ENCODE measurements around the gene SALL3.
"Not testable (repeated sequence)": the region's sequence is repeated elsewhere in the genome, so short reads cannot be mapped to it uniquely, and the experiment has no call there.

Gene SALL3

GRCh38 chr18:78979730-78980278, at the start of gene SALL3:
TSS of gene SALL3 (plus strand) at chr18:78979818. CDS start at chr18:78980275, 457 bp downstream.
- no peak for DNase-seq

GRCh38 chr18:78932281-78932680, 47.3 kb upstream of the SALL3 start:
- no peak for DNase-seq

GRCh38 chr18:78934003-78934402, 45.6 kb upstream of the SALL3 start:
- DNase-seq, result no peak

DNA sequence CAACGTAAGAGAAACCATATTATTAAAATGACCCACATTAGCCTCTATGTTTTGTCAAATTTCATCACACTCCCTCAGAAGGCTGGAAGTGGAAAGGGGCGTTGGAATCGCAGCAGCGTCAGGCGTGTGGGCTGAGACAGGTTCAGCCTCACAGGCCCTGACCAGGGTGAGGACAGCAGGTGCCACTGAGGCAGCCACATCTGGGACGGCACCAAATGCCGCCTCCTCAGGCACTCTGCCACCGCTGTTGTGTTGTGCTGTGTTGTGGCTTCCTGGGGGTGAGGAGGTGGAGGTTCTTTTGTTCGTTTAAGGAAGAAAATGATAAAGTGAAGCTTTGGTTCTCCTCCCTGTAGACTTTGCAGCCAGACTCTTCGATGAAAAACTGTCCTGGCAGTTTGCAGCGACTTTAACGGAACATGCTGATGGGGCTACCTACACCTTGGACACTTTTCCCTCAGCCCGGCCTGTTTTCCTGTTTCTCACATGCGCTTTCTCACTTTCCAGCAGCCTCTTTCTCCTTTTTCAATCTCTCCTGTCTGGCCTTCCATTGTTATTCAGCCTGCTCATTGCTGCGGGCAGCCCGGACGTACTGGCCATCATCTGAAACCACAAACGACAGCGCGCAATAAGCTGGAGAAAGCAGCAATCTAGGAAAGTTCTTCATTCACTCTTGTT, 44.9 kb upstream of the SALL3 start:
- DNase-seq, result no peak

DNA sequence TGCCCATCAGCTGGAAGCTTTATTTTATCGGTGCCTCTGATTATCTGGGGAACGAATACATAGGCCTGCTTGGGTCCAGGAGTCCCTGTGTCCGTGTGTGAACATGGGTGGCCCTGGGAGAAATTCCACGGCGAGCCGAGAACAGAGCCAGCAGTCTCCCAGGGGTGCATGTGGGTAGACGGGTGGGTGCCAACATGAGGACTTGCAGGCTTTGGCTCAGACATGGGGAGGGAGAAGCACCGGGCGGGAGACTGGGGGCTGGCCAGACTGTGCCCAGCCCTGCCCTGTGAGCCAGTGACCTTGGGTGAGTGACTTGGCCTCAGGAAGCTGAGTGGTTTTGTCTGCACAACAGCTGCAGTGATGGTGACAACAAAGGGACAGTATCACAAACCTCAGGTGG, 44.2 kb upstream of the SALL3 start:
- no peak for DNase-seq

- DNase-seq, result no peak
Observed at GRCh38 chr18:78936251-78937005, 43.2 kb upstream of the SALL3 start.

DNA sequence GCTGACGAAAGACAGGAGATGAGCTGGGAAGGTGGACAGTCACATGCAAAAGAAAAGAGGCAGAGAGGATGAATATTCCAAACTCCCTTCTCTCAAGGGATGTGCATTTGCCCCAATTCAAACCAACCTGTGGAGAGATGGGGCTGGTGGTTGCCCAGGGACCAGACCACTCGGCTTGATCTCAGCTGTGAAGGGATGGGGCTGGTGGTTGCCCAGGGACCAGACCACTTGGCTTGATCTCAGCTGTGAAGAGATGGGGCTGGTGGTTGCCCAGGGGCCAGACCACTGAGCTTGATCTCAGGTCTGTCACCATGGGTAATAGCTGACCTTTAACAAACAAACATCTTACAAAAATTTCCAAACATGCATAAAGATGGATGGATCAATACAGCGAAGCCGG, 42.5 kb upstream of the SALL3 start:
- DNase-seq, result no peak

GRCh38 chr18:78939105-78939504, 40.5 kb upstream of the SALL3 start:
- no peak for DNase-seq

GRCh38 chr18:78939734-78940494, 39.7 kb upstream of the SALL3 start:
- no peak for DNase-seq

DNA sequence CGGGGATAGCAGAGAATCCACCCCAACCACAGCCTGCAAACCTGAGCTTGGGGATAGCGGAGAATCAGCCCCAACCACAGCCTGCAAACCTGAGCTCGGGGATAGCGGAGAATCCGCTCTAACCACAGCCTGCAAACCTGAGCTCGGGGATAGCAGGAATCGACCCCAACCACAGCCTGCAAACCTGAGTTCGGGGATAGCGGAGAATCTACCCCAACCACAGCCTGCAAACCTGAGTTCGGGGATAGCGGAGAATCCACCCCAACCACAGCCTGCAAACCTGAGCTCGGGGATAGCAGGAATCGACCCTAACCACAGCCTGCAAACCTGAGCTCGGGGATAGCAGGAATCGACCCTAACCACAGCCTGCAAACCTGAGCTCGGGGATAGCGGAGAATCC, 37.4 kb upstream of the SALL3 start:
- DNase-seq, result not testable (repeated sequence)

DNA sequence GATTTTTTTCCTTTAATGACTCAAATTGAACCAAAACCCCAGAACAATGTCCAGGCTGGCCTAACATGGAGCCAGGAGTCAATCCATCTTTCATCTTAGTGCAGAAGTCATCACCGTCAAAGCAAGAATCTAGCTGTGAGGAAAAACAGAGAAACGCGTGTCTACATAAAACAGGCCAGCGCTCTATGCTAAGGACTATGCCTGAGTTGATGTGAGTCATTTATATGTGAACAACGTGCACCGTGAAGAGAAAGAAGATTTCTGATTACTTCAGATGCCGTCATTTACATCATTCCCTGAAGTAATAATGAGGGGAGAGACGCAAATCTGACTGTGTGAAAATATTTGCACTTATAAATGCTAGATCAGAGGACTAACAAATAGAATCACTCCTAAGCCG, 34.0 kb upstream of the SALL3 start:
- DNase-seq, result no peak

DNA sequence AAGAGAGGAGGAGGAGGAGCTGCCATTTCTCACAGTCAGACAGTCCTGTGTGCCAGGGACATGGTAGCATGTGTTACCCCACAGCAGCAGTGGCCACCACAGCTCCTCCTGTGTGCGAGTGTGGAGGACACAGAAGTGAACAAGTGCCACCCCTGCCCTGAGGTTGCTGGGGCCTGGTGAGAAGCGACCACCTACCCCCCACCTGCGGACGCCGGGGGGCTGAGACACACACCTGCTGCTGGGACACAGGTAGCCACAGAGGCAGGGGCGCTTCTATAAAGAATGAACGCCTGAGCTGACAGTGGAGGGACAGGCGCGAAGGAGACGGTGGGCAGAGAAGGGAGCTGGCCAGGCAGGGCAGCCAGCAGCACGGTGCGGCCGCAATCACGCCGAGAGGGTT, 32.3 kb upstream of the SALL3 start:
- no peak for DNase-seq

GRCh38 chr18:78948221-78948620, 31.4 kb upstream of the SALL3 start:
- DNase-seq, result no peak

GRCh38 chr18:78948707-78949106, 30.9 kb upstream of the SALL3 start:
- no peak for DNase-seq

GRCh38 chr18:78949216-78949615, 30.4 kb upstream of the SALL3 start:
- DNase-seq, result no peak

DNA sequence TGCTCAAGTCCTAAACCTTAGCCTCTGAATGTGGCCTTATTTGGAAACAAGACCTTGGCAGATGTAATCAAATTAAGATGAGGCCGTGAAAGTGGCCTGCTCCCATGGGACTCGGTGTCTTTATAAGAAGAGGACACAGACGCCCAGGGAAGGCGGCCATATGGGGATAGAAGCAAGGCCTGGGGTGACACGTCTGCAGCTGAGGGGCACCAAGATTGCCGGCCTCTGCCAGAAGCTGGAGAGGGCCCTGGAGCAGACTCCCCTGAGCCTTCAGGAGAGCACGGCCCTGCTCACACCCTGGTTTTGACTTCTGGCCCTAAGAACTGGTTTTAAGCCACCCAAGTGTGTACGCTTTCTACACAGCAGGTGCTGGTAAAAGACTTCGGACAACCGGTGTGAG, 29.2 kb upstream of the SALL3 start:
- DNase-seq, result no peak

DNA sequence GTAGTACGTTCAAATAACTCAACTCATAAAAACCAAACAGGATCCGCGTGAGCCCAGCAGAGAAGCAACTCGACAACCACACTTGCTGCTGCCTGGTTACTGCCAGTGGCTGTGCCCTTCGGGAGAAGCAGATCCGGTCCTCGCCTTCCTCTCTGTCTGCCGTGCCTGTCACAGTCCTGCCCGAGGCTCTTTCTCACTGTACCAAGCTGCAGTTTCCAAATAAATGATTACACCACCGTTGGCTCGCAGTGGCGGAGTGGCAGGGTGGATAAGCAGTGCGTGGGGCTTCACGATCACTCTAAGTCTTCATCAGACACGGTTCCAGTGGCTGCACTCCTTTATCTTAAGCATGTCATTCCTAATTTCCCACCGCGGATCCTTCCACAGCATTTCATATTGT, 26.1 kb upstream of the SALL3 start:
- DNase-seq, result no peak

DNA sequence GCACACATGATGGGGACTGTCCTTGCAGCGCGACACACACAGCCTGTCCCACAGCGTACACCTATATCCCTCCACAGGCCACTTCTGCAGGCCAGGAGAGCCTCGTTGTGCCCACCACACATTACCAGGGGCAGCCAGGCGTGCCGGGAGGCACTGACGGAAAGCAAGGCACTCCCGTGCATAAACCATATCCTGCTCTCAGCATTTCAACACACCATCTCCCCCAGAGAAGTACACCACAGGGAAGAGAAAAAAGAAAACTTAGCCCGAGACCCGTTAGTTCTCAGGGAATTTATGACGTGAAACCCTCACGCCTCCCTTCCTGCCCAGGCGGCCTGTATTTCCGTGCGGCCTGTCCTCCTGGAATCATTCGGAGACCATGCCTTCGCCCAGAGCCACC, 24.6 kb upstream of the SALL3 start:
- no peak for DNase-seq

- no peak for DNase-seq
Observed at GRCh38 chr18:78957140-78957539, 22.5 kb upstream of the SALL3 start.

DNA sequence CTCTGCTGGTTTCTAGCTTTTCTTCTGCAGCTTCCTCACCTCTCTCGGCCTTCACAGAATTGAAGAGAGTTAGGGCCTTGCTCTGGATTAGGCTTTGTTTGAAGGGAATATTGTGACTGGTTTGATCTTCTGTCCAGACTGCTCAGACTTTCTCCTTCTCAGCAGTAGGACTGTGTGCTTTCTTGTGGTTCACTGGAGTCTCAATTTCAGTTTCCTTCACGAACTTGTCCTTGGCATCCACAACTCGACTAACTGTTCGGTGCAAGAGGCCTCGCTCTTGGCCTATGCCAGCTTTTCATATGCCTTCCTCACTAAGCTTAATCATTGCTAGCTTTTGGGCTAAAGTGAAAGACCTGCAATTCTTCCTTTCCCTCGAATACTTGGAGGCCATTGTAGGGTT, 18.9 kb upstream of the SALL3 start:
- no peak for DNase-seq

DNA sequence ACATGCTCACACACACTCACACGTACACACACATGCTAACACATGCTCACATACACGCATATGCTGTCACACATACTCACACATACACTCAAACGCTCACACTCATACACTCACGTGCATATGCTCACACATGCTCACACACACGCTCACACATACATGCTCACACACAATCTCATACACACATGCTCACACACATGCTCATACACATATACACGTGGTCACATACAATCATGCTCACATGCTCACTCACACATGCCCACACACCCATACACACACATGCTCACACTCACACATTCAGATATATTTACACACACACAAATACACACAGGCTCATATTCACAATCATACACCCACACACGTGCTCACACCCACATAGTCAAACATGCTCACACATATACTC, 17.5 kb upstream of the SALL3 start:
- DNase-seq, result no peak

GRCh38 chr18:78964727-78965126, 14.9 kb upstream of the SALL3 start:
- not testable (repeated sequence) for DNase-seq

DNA sequence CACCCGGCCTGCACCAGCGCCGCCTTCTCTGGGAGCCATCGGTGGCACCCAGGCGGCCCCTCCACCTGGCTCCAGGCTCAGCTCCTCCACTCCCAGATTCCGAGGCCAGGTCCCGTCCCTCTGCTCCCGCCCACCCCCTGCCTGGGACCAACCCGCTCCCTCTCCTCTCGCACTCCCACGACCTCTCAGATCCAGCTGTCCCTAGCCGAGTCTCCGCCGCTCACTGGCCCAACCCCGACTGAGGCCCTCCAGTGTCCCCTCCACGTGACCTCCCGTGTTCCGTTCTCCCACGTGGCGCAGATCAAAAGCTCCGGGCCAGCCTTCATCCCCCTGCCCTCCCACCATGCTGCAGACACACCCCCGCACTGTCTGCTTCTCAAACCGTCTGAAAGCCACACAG, 14.4 kb upstream of the SALL3 start:
- DNase-seq, result no peak

All from activated CD4-positive, CD25-positive, alpha-beta regulatory T cell treated with anti-CD3 and anti-CD28 coated beads, Interleukin-2, amount 50 U/mL, for 72 hours (primary cell).